K562 (cell line): ENCODE results near the gene TRAF3IP3. TPM values are rescaled to one million over a fixed set of nuclear protein-coding genes. Genes with fewer than 3 reads are reported as not detected.

Source experiments
- CHAMP1 ChIP-seq: fragments of 450-650 bp; IDR thresholded peaks from 2 replicates; pipeline ENCODE4 v1.6.1; 2016; ENCODE audit warnings: mild to moderate bottlenecking
- HNRNPLL ChIP-seq: fragments of 200-400 bp; formaldehyde crosslinking; IDR thresholded peaks from 2 replicates; pipeline ENCODE4 v1.6.1; 2017; ENCODE audit warnings: low read length, low read depth, mild to moderate bottlenecking; ENCODE audit not compliant: poor library complexity, severe bottlenecking
- TFE3 ChIP-seq: fragments of 450-650 bp; formaldehyde crosslinking; IDR thresholded peaks from 2 replicates; pipeline ENCODE4 v1.4.0; 2020; ENCODE audit warnings: mild to moderate bottlenecking, mixed read lengths
- TRIM25 ChIP-seq: fragments of 450-650 bp; IDR thresholded peaks from 2 replicates; pipeline ENCODE4 v1.7.0; 2016; ENCODE audit warnings: borderline replicate concordance
- ZNF217 ChIP-seq: sonication (generic); formaldehyde crosslinking; IDR thresholded peaks from 2 replicates; pipeline ENCODE4 v1.8.0; 2022; ENCODE audit warnings: mild to moderate bottlenecking, missing genetic modification reagents
- ZNF263 ChIP-seq: sonication (generic); formaldehyde crosslinking; IDR thresholded peaks from 2 replicates; pipeline ENCODE4 v1.8.0; 2022; ENCODE audit warnings: mild to moderate bottlenecking, missing genetic modification reagents, borderline replicate concordance
- ZNF280A ChIP-seq: fragments of 450-650 bp; IDR thresholded peaks from 2 replicates; pipeline ENCODE4 v1.6.1; 2018; ENCODE audit warnings: mild to moderate bottlenecking, low read depth; ENCODE audit not compliant: partially characterized antibody
- ZNF592 ChIP-seq: fragments of 450-650 bp; IDR thresholded peaks from 2 replicates; pipeline ENCODE4 v1.6.1; 2017; ENCODE audit warnings: antibody characterized with exemption, mild to moderate bottlenecking
- polyA plus RNA-seq, 8 experiments: library from polyadenylated mRNA; depleted of rRNA in 4 of 8; stranded (reverse) in 5 of 8; unstranded in 3 of 8; fragments of >200 nt; fragmentation: Nextera tagmentation in 2 of 8; fragmentation: Illumina TruSeq in 1 of 8; extraction: Ambion mirVana in 2 of 8; extraction: Trizol in 1 of 8; gene quantifications; 2 replicates each; pipeline versions ENCODE4 v1.2.1 to v1.2.3, GENCODE V29; 2011 to 2014; ENCODE audit warnings: inconsistent platforms in 1 of 8, missing spikeins in 1 of 8
- total RNA-seq, 7 experiments: library from RNA; depleted of rRNA in 6 of 7; stranded (reverse); fragments of >200 nt in 6 of 7; fragmentation: Illumina TruSeq in 2 of 7; extraction: Trizol in 2 of 7; gene quantifications; 2 replicates each; pipeline versions ENCODE4 v1.2.1 to v1.2.3, GENCODE V29; 2011 to 2021; ENCODE audit warnings: low replicate concordance in 1 of 7

Gene TRAF3IP3
- total and polyA plus RNA-seq, 9 of the 15 experiments (the other 6 are each of a cell fraction or from before 2014, with no cell fraction given): 0.06 to 1.1 (median 0.31) TPM

GRCh38 chr1:209805875-209806760 is 50.3 kb downstream of the TRAF3IP3 start, which contains the start of gene IRF6 (continued):
- TF ChIP-seq ZNF592 (no peak), CHAMP1 (no peak), TRIM25 (no peak), TFE3 (CRISPR knock-in tag) (no peak), HNRNPLL (peak; percentile 72), ZNF217 (no peak), ZNF280A (no peak), ZNF263 (CRISPR knock-in tag) (no peak)
